Panc1 (cell line): ENCODE measurements around the gene LIPA.

Source experiments
- POLR2AphosphoS5 ChIP-seq: IDR thresholded peaks from 2 replicates; pipeline ENCODE4 v1.6.1; 2012; ENCODE audit warnings: mild to moderate bottlenecking, low read depth, low read length, moderate library complexity
- TCF7L2 ChIP-seq: IDR thresholded peaks from 2 replicates; pipeline ENCODE4 v1.6.1; 2011; ENCODE audit warnings: mild to moderate bottlenecking, low read depth, low read length, inconsistent platforms
- TF ChIP-seq, protein P1 (sequence below): fragments of 450-650 bp; IDR thresholded peaks from 2 replicates; pipeline ENCODE4 v1.5.1; 2017; ENCODE audit warnings: mild to moderate bottlenecking
- TF ChIP-seq, protein P2 (sequence below), 2 experiments: IDR thresholded peaks; 2 replicates each; pipeline ENCODE4 v1.6.1; 2011 to 2012; ENCODE audit warnings: low read depth in 2 of 2, control low read depth in 1 of 2, low read length in 1 of 2, mild to moderate bottlenecking in 1 of 2, moderate library complexity in 1 of 2; ENCODE audit not compliant: insufficient read depth in 1 of 2

DNA sequence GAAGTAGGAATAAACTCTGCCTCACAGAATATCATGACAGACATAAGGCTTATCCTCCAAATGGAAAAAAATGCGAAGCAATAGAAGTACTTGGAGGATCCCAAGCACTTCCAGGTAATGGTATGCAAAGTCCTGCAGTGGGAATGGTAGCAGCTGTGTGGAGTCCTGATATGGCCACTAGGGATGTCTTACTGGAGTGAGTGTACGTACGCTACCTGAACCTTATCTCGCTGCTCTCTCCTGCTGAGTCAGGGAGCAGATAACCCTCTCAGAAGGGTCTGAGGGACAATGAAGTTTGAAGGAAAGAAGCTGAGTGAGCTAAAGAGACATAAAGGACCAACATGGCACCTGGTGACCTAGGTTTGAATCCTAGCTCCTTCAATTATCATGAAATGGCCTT is 86.7 kb downstream of the LIPA start:
- TF ChIP-seq, protein P1, sequence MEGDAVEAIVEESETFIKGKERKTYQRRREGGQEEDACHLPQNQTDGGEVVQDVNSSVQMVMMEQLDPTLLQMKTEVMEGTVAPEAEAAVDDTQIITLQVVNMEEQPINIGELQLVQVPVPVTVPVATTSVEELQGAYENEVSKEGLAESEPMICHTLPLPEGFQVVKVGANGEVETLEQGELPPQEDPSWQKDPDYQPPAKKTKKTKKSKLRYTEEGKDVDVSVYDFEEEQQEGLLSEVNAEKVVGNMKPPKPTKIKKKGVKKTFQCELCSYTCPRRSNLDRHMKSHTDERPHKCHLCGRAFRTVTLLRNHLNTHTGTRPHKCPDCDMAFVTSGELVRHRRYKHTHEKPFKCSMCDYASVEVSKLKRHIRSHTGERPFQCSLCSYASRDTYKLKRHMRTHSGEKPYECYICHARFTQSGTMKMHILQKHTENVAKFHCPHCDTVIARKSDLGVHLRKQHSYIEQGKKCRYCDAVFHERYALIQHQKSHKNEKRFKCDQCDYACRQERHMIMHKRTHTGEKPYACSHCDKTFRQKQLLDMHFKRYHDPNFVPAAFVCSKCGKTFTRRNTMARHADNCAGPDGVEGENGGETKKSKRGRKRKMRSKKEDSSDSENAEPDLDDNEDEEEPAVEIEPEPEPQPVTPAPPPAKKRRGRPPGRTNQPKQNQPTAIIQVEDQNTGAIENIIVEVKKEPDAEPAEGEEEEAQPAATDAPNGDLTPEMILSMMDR = no peak
- TF ChIP-seq POLR2AphosphoS5 (no peak), TCF7L2 (no peak)
- TF ChIP-seq, protein P2, sequence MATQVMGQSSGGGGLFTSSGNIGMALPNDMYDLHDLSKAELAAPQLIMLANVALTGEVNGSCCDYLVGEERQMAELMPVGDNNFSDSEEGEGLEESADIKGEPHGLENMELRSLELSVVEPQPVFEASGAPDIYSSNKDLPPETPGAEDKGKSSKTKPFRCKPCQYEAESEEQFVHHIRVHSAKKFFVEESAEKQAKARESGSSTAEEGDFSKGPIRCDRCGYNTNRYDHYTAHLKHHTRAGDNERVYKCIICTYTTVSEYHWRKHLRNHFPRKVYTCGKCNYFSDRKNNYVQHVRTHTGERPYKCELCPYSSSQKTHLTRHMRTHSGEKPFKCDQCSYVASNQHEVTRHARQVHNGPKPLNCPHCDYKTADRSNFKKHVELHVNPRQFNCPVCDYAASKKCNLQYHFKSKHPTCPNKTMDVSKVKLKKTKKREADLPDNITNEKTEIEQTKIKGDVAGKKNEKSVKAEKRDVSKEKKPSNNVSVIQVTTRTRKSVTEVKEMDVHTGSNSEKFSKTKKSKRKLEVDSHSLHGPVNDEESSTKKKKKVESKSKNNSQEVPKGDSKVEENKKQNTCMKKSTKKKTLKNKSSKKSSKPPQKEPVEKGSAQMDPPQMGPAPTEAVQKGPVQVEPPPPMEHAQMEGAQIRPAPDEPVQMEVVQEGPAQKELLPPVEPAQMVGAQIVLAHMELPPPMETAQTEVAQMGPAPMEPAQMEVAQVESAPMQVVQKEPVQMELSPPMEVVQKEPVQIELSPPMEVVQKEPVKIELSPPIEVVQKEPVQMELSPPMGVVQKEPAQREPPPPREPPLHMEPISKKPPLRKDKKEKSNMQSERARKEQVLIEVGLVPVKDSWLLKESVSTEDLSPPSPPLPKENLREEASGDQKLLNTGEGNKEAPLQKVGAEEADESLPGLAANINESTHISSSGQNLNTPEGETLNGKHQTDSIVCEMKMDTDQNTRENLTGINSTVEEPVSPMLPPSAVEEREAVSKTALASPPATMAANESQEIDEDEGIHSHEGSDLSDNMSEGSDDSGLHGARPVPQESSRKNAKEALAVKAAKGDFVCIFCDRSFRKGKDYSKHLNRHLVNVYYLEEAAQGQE (IDR thresholded peaks at IDR 0.05; ENCODE audit: insufficient read depth in 1 of 2, low read depth in 2 of 2, low read length in 1 of 2) = no peak
